IPS-NIHi7 (cell line): ENCODE results near the gene TCEANC2.
A peak's percentile ranks its signal among the peaks of the same experiment; 100 is the strongest.
"Not testable (repeated sequence)": the region's sequence is repeated elsewhere in the genome, so short reads cannot be mapped to it uniquely, and the experiment has no call there.

ENCODE experiments used
- DNase-seq: peaks from one replicate; pipeline ENCODE4 v3.0.0; 2012; ENCODE audit warnings: mixed read lengths; ENCODE audit errors: extremely low spot score

Gene TCEANC2

DNA sequence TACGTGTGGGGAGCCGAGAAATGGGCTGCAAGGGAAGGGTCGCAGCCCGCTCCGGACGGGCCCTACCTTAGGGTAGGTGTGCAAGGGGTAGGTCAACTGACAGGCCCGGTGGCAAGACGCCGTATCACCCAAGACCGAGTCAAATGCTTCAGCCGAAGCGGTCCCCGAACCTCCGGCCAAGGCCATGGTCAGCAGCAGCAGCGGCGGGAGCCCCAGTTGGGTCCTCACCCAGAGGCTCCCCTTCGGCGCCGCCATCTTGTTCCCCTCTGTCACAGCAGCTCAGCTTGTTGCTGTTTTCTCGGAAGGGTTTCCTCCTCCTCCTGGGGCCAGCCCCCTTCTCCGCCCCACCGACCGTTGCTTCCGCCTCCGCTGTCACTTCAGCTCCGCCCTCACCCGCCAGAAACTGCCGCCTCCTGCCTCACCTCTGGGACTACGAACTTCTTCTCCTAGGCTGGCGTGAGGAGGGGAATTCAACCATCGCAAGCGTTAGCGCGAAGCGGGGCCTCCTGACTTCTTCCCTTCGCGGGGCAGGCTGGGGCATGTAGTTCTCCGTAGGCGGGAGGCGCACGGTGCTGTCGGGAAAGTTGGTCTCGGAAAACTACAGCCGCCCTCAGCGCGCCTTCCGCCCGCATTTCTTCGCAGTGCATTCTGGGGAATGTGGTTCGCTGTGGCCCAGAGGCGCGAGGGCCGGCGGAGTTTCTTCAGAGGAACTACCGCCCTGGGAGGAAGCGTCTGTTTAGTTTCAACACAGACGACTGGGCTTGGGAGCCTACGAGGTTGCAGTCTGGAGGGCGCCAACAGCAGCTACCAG, at the start of gene TCEANC2, which contains the start of gene TMEM59:
TSS of gene TCEANC2 (plus strand) at position 675 of the 811 bp plus-strand sequence. CDS start 815 bp downstream, outside the sequence.
TSS of gene TMEM59 (minus strand) at position 271 of the 811 bp plus-strand sequence. CDS start at position 255, 16 bp downstream.
- peak; percentile 97 for DNase-seq

DNA sequence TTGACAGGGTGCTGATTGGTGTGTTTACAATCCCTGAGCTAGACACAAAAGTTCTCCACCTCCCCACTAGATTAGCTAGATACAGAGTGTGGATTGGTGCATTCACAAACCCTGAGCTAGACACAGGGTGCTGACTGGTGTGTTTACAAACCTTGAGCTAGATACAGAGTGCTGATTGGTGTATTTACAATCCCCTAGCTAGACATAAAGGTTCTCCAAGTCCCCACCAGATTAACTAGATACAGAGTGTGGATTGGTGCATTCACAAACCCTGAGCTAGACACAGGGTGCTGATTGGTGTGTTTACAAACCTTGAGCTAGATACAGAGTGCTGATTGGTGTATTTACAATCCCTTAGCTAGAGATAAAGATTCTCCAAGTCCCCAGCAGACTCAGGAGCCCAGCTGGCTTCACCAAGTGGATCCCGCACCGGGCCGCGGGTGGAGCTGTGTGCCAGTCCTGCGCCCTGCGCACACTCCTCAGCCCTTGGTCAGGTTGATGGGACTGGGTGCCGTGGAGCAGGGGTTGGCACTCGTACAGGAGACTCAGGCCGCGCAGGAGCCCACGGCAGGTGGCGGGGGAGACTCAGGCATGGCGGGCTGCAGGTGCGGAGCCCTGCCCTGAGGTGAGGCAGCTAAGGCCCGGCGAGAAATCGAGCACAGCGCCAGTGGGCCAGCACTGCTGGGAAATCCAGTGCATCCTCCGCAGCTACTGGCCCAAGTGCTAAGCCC, 49.5 kb upstream of the TCEANC2 start:
- DNase-seq, result not testable (repeated sequence)

- DNase-seq, result no peak
These were observed 48.8 kb upstream of the TCEANC2 start for GRCh38 chr1:54004481-54005049.

DNA sequence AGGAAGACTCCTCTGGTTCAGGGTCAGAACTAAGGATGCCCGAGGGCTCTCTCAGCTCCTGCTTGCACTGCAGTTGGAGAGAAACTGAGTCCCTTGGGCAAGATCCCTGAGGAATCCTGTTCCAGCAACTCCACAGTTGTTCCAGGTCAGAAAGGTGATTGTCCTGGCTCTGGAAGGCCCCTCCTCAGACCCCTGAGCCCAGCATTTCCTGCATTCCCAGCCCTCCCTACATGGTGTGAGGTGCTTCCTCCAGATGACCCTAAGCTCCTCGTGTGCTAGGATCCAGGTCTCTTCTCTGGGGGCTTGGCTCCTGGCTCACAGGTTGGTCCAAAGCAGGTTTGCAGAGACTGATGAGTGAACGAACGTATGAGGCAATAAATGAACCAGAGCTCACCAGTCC, 46.9 kb upstream of the TCEANC2 start:
- peak; percentile 14 for DNase-seq

DNA sequence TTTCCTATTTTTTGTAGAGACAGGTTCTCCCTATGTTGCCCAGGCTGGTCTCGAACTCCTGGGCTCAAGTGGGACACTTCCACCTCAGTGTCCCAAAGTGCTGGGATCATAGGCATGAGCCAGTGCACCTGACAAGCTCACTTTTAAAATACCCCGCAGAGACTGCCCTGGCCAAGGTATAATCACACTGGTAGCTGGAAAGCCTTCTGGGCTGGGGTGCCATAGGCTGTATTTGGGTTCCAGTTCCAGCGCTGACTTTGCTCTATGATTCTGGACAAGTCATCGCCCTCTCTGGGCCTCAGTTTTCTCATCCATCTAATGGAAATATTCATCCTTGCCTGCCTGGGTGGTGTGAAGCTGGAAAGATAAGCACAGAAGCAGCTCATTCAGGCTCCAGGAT, 45.8 kb upstream of the TCEANC2 start:
- no peak for DNase-seq

GRCh38 chr1:54008876-54009275, 44.5 kb upstream of the TCEANC2 start:
- DNase-seq, result peak; percentile 11

DNA sequence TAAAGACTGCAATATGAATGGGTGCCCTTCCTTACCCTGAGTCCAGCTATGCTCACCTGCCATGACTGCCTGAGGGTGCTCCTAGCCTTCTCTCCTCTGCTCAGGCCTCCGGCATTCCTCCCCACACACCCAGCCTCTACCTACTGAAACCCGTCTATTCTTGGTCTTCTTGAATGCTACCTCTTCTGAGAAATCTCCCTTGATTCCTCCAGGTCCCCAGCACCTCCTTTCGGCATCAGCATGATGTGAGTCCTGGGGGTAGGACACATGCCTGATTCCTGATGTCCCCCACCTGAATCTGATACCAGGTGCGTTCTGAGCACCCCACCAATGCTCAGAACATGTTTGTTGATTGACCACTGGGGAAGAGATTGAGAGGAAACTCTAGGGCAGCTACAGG, 44.0 kb upstream of the TCEANC2 start:
- peak; percentile 8 for DNase-seq

GRCh38 chr1:54010415-54011117, 42.8 kb upstream of the TCEANC2 start:
- DNase-seq, result no peak

GRCh38 chr1:54011316-54012007, 41.9 kb upstream of the TCEANC2 start:
- no peak for DNase-seq

- peak; percentile 7 for DNase-seq
These were observed 41.4 kb upstream of the TCEANC2 start for GRCh38 chr1:54012008-54012325.

DNA sequence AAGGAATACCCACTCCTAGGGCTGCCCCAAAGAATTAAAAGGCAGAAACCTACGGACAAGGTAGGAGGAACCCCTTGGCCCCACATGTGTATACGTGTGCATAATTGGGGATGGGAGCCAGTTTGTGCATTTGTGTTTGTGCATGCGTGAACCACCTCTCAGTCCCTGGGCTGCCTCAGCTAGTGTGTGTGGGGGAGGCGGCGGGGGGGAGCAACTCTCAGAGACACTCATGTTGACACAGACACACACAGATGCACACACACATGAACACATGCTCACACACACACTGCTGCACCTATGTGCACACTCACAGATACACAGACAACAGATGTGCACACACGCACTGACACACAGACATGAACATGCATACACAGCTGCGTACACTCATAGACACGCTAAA, 40.5 kb upstream of the TCEANC2 start:
- no peak for DNase-seq

DNA sequence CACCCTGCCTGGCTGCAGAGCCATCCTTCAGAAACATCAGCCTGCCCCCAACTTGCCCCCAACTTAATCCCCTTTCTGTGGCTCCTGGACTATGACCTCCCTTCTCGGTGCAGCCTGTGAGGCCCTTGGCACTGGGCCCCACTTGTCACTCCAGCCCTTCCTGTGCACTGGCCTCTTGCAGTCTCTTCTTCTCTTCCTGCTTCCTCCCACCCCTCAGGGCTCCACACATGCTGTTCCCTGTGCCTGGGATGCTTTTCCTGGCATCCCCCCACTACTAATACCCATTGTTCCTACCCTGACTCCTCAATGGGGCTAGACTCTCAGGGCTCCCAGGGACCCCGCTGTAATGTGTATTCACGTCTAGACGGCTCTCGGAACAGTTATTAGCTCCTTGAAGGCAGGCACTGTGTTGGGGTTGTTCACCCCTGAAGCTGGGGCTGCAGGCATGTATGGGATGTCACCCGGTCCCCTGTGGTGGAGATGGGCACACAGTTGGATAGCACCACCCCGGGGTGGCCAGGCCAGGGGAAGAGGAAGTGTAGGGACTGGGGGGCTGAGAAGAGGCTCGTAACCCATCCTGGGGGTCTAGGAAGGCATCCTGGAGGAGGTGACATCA, 39.9 kb upstream of the TCEANC2 start:
- DNase-seq, result peak; percentile 8

DNA sequence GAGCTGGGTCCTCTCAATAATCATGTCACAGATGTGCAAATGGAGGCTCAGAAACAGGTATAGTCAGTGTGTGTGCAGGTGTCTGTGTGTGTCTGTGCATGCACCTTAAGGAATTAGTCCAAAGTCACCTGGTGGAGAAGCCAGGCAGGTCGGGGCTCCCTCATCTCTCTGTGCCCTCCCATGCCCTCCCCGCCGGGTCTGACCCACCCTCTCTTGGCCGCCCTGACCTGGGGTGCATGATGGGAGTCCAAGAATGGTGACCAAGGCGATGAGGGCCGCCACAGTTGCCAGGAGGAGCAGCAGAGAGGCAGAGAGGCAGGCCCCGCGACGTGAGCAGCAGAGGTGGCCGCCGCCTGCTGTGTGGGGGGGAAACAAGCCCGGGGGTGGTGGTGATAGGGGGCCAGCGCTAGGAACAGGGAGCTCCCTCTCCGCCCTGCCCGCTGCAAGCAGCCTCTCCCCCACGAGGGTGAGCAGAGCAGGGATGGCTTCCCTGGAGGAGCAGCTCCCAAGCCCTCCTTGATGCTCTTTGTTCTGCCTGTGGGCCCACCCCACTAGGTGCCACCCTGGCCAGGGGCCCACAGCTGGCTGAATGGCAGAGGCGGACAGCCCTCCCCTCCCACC, 39.3 kb upstream of the TCEANC2 start:
- DNase-seq, result peak; percentile 17

DNA sequence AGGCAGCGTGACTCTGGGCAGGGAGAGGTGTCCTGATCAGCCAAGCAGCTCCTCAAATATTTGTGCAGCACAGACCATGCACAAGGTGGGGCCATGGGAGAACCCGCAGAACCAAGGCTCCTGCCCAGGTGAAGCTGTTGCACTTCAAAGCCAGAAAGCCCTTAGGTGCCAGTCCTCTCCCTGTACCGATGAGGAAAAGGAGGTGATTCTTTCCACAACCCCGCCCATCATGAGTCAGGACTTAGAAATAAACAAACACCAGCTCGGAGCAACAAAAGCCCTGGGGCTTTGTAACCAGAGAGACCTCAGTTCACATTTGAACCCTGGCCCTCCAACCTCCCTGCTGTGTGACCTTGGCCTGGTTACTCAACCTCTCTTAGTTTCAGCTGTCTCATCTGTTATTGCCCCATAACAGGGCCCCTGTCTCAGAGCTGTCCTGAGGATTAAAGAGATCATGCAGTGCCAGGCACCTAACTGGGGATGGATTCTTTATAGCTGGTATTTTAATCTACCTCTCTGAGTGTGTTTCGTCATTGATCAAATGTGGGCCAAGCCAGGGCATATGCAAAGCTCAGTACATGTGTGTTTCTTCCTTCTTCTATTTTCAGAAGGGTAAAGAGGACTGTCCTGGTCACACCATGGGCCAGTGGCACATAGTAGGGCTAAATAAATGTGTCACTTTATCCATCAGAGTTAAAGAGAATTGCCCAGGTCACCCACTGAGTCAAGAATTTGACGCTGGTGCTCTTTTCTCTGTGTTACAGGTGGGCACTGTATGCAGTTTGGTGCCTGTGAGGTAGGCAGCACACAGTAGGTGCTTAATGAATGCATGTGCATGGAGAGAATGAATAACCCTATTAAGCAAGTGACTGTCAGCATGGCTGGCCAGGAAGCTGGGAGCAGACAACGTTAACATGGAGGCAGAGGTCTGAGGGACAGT, 36.8 kb upstream of the TCEANC2 start:
- peak; percentile 66 for DNase-seq

DNA sequence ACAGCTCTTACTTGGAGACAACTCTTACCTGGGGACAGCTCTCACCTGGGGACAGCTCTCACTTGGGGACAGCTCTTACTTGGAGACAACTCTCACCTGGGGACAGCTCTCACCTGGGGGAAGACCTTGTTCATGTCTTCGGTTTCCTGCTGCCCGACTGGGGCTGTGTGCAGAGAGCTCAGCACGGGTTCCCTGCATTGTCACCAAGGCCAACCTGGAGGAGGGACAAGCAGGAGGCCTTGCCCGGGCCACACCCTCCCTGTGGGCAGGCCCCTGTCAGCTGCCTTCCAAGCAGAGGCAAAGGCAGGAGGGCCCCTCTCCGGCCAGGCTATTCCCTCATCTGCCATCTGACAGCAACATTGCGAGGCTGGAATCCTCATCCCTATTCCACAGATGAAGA, 35.4 kb upstream of the TCEANC2 start, which contains the start of gene LDLRAD1:
TSS of gene LDLRAD1 (minus strand) at position 208 of the 400 bp plus-strand sequence. CDS start at position 134, 74 bp downstream.
- peak; percentile 43 for DNase-seq

- DNase-seq, result no peak
These were observed 34.8 kb upstream of the TCEANC2 start for GRCh38 chr1:54018635-54019034.

- DNase-seq, result not testable (repeated sequence)
These were observed 33.7 kb upstream of the TCEANC2 start for GRCh38 chr1:54019562-54020176.

GRCh38 chr1:54024358-54024757, 29.1 kb upstream of the TCEANC2 start:
- DNase-seq, result no peak

DNA sequence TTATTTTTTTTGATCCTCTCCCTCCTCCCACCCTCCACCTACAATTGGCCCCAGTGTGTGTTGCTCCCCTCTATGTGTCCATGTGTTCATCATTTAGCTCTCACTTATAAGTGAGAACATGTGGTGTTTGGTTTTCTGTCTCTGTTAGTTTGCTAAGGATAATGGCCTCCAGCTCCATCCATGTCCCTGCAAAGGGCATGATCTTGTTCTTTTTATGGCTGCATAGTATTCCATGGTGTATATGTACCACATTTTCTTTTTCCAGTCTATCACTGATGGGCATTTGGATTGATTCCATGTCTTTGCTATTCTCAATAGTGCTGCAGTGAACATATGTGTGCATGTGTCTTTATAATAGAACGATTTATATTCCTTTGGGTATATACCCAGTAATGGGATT, 28.6 kb upstream of the TCEANC2 start:
- not testable (repeated sequence) for DNase-seq
